Activated naive CD8-positive, alpha-beta T cell treated with anti-CD3 and anti-CD28 coated beads, Interleukin-2, amount 10 ng/mL, durations not matched to agents 7 days and 5 days (primary cell): ENCODE data around the gene MTHFD1L. TPM values are rescaled to one million over a fixed set of nuclear protein-coding genes. Genes with fewer than 3 reads are reported as not detected.

ENCODE experiments used
- ATAC-seq: fragments of 150-1000 bp; cut with Tn5 transposase; one replicate; pipeline ENCODE4 v1.10.0; 2021; ENCODE audit warnings: low read depth, moderate library complexity
- POLR2A ChIA-PET: fragments of 350-600 bp; sonication (Branson Sonifier 250); formaldehyde crosslinking; loops from one replicate; lab custom pipeline; 2021; ENCODE audit warnings: antibody characterized with exemption; lab: Charles Lee
- DNase-seq: peaks from one replicate; pipeline ENCODE4 v3.0.0; 2021
- H3K27ac Mint-ChIP-seq: one replicate; pipeline ENCODE4 v1.8.0; 2022; ENCODE audit warnings: mild to moderate bottlenecking, mixed read lengths
- H3K27me3 Mint-ChIP-seq: one replicate; pipeline ENCODE4 v1.8.0; 2022; ENCODE audit warnings: mild to moderate bottlenecking, moderate library complexity, mixed read lengths
- H3K36me3 Mint-ChIP-seq: one replicate; pipeline ENCODE4 v1.8.0; 2021; ENCODE audit warnings: mild to moderate bottlenecking, mixed read lengths
- H3K4me1 Mint-ChIP-seq: one replicate; pipeline ENCODE4 v1.8.0; 2021; ENCODE audit warnings: mixed read lengths
- H3K4me3 Mint-ChIP-seq: one replicate; pipeline ENCODE4 v1.8.0; 2022; ENCODE audit warnings: mild to moderate bottlenecking, moderate library complexity, mixed read lengths
- H3K9me3 Mint-ChIP-seq: one replicate; pipeline ENCODE4 v1.8.0; 2021; ENCODE audit warnings: mixed read lengths
- total RNA-seq, 2 experiments: library from RNA; stranded (reverse); gene quantifications; one replicate each; pipeline ENCODE4 v1.2.3, GENCODE V29; 2021

Gene MTHFD1L
- total RNA-seq, 2 experiments from 2014 or later, result 33.9 to 35.2 TPM

DNA sequence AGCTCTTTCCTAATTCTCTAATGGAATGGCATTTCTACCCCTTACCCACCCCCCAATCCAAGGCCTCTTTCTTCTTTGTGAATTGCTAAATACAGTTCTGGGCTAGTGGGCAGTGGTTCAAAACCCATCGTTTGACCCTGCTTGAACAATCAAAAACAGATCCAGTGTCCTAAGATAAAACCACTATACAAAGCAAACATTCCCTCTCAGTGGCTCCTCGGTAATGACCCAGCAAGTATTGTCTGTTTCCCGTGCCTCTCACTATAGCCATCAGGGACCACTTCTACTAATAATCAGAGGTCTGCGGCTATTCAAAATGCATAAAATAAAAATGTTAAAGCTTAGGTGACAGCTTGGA is 230.7 kb downstream of the MTHFD1L start:
- Mint-ChIP-seq H3K36me3 (peaks cover 51% of the 10 kb centered on the region), H3K9me3 (peaks cover 2% of the 10 kb centered on the region), H3K27ac (no peak overlapping the region), H3K4me1 (peaks cover 5% of the 10 kb centered on the region), H3K4me3 (no peak overlapping the region), H3K27me3 (no peaks in the 10 kb centered on the region)
- no peak for ATAC-seq
- POLR2A ChIA-PET, result no interaction called here
- no peak for DNase-seq

DNA sequence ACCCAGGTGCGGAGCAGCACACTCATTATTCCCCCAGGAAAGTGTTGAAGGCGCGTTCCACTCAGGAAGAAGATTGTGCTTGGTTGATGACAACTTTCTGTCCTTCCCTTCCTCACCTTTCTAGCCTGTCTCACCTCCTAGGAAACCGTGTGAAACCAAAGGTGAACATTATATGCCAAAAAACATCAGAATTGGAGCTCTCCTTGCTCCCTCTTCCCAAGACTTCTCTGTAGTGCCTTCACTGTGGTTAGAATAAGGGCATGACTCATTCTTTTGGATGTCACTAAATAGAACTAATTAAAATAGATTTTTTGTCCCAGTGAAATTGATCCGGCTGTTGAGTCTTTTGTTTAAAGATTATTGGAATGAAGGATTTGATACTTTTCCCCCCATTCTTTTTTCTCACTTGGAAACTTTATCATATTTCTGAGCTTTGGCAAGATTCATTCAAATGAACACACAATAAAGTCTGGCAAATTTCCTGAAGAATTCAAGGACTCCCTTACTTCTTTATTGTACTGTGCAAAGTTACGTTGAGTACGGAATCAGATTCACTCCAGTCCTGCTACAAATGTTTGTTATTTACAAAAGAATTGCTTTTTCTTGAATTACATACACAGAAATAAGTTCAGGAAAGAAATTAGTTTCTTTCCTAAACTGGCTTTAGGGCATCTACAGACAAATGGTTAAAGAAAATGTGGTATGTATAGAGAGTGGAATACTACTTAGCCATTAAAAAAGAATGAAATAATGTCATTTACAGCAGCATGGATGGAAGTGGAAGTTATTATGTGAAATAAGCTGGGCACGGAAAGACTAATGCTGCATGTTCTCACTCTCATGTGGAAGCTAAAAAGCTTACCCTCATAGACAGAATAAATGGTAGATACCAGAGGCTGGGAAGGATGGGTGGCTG is 231.4 kb downstream of the MTHFD1L start:
- Mint-ChIP-seq H3K4me1 (peaks cover 5% of the 10 kb centered on the region), H3K9me3 (peaks cover 2% of the 10 kb centered on the region), H3K27ac (no peak overlapping the region), H3K36me3 (peaks cover 51% of the 10 kb centered on the region), H3K27me3 (no peaks in the 10 kb centered on the region), H3K4me3 (no peak overlapping the region)
- POLR2A ChIA-PET, result no interaction called here
- ATAC-seq (no peak), DNase-seq (no peak)

DNA sequence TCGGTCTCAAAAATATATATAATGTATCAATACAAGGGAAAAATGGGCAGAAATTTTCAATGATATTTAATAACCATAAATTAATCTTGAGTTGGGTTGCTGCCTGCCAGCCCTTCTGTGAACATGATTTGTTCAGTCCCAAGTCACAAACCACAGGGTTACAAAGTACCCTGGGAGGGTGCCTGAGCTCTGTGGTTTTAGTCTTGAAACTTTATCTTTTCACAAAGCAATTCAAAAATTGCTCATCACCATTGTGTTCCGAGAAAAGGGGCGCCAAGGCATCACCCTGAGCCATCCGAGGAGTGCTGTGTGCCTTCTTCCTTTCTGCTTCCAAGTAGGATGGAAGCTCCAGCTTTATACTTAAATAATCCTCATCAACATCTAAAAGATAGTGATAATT is 232.7 kb downstream of the MTHFD1L start:
- Mint-ChIP-seq H3K27ac (no peak overlapping the region), H3K4me1 (peaks cover 5% of the 10 kb centered on the region), H3K9me3 (peaks cover 2% of the 10 kb centered on the region), H3K27me3 (no peaks in the 10 kb centered on the region), H3K36me3 (peaks cover 44% of the 10 kb centered on the region), H3K4me3 (no peak overlapping the region)
- POLR2A ChIA-PET, result no interaction called here
- ATAC-seq (no peak), DNase-seq (no peak)

DNA sequence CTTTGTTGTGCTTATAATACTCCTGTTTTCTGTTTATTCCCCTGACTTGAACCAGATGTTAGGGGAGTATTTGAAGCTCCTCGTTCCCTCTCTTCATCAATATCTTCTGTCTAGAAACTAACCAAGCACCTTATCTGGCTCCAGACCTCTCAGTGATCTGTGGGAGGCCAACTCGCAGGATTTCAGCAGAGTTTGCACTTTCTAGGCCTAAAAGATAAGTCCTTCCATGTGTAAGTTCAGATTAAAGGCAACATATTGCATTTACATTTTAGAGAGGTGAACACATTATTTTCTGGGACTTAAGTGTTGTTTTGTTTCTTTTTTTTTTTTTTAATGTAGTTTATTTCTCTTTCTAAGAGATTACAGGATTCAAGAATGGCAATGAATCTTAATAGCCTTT is 234.8 kb downstream of the MTHFD1L start:
- Mint-ChIP-seq H3K27me3 (no peaks in the 10 kb centered on the region), H3K4me1 (peaks cover 4% of the 10 kb centered on the region), H3K36me3 (peaks cover 30% of the 10 kb centered on the region), H3K9me3 (peaks cover 2% of the 10 kb centered on the region), H3K4me3 (no peak overlapping the region), H3K27ac (no peak overlapping the region)
- no peak for DNase-seq
- POLR2A ChIA-PET, result no interaction called here
- no peak for ATAC-seq

GRCh38 chr6:151101161-151101815 is 235.8 kb downstream of the MTHFD1L start:
- no peaks in the 10 kb centered on the region for H3K27me3 Mint-ChIP-seq
- DNase-seq (no peak), ATAC-seq (no peak)
- peaks cover 2% of the 10 kb centered on the region for H3K9me3 Mint-ChIP-seq
- H3K4me1 Mint-ChIP-seq, result peaks cover 4% of the 10 kb centered on the region
- H3K4me3 Mint-ChIP-seq, result no peak overlapping the region
- peaks cover 22% of the 10 kb centered on the region for H3K36me3 Mint-ChIP-seq
- H3K27ac Mint-ChIP-seq, result no peak overlapping the region
- POLR2A ChIA-PET, result no interaction called here

- peaks cover 16% of the 10 kb centered on the region for H3K36me3 Mint-ChIP-seq
- POLR2A ChIA-PET, result no interaction called here
Observed at GRCh38 chr6:151101816-151102694, 236.6 kb downstream of the MTHFD1L start.

DNA sequence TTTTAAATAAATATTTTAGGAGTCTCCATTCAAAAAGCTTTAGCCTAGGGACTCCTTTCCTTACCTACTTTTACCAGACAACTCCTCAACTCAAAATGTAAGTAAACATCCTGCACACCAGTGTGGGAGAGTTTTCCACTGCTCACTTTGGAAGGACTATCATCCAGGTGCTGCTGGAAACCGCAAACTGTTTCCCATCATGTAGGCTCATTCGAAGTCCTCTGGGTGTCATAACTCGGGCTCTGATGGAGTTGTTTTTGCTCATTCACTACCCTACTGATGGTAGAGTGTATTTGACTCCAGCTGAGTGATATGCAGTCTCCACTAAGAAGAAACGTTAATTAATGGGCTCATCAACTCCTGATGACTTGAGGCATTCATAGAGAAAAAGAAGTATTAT is 237.8 kb downstream of the MTHFD1L start:
- no peaks in the 10 kb centered on the region for H3K9me3 Mint-ChIP-seq
- H3K27me3 Mint-ChIP-seq, result no peaks in the 10 kb centered on the region
- ATAC-seq (no peak), DNase-seq (no peak)
- H3K27ac Mint-ChIP-seq, result no peak overlapping the region
- POLR2A ChIA-PET, result no interaction called here
- peaks cover 12% of the 10 kb centered on the region for H3K36me3 Mint-ChIP-seq
- no peak overlapping the region for H3K4me3 Mint-ChIP-seq
- H3K4me1 Mint-ChIP-seq, result no peaks in the 10 kb centered on the region

More at GRCh38 chr6:151101816-151102694, 236.6 kb downstream of the MTHFD1L start:
- no peak overlapping the region for H3K27ac Mint-ChIP-seq
- H3K4me1 Mint-ChIP-seq, result peaks cover 4% of the 10 kb centered on the region
- ATAC-seq, result no peak
- DNase-seq, result no peak
- peaks cover 2% of the 10 kb centered on the region for H3K9me3 Mint-ChIP-seq
- no peaks in the 10 kb centered on the region for H3K27me3 Mint-ChIP-seq
- no peak overlapping the region for H3K4me3 Mint-ChIP-seq

DNA sequence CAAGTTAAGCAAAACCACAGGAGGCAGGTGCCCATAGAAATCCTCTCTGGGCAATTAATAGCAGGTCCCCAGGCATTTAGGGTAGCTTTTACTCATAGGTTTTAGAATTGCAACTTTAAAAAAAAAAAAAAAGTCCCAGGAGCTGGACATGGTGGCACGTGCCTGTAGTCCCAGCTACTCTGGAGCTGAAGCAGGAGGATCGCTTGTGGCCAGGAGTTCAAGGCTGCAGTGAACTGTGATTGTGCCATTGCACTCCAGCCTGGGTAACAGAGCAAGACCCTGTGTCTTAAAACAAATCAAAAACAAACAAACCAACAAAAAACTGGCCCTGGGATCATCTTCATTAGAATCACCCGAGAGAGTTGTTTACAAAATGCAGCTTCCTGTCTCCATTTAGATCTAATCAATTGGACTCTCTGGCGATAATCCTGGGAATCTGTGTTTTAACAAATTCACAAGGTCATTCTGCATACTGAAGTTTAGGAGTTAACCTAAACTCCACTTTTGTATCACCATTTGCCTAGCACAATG is 242.5 kb downstream of the MTHFD1L start:
- ATAC-seq (no peak), DNase-seq (no peak)
- peaks cover 3% of the 10 kb centered on the region for H3K36me3 Mint-ChIP-seq
- H3K27ac Mint-ChIP-seq, result no peak overlapping the region
- no peaks in the 10 kb centered on the region for H3K4me1 Mint-ChIP-seq
- POLR2A ChIA-PET, result no interaction called here
- H3K9me3 Mint-ChIP-seq, result no peaks in the 10 kb centered on the region
- H3K4me3 Mint-ChIP-seq, result no peak overlapping the region
- H3K27me3 Mint-ChIP-seq, result peaks cover 3% of the 10 kb centered on the region

- ATAC-seq (no peak), DNase-seq (no peak)
- peaks cover 3% of the 10 kb centered on the region for H3K27me3 Mint-ChIP-seq
- no peaks in the 10 kb centered on the region for H3K4me1 Mint-ChIP-seq
- peaks cover 3% of the 10 kb centered on the region for H3K36me3 Mint-ChIP-seq
- POLR2A ChIA-PET, result no interaction called here
- no peaks in the 10 kb centered on the region for H3K9me3 Mint-ChIP-seq
- no peak overlapping the region for H3K4me3 Mint-ChIP-seq
- no peak overlapping the region for H3K27ac Mint-ChIP-seq
Observed at GRCh38 chr6:151108548-151108947, 243.0 kb downstream of the MTHFD1L start.

DNA sequence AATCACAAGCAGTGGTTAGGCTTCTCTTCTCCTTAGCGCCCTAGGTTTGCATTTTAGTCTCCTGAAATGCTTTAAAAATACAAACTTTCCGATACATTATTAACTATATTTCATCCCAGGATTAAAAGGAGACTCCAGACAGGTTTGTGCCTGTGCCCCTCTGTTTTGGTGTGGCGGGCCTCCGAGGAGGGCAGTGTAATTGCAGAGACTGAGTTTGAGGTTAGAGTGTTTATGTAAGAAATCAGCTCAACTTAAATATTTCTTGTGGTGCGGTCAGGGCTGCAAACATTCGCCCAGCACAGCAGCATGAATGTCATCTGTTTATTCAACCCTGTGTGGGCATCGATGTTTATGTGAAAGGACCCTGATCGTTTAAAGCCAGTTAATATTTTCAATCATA is 243.9 kb downstream of the MTHFD1L start:
- Mint-ChIP-seq H3K4me1 (no peaks in the 10 kb centered on the region), H3K27ac (no peak overlapping the region), H3K4me3 (no peak overlapping the region), H3K36me3 (peaks cover 2% of the 10 kb centered on the region), H3K9me3 (no peaks in the 10 kb centered on the region), H3K27me3 (peaks cover 3% of the 10 kb centered on the region)
- no peak for DNase-seq
- POLR2A ChIA-PET, result no interaction called here
- no peak for ATAC-seq

DNA sequence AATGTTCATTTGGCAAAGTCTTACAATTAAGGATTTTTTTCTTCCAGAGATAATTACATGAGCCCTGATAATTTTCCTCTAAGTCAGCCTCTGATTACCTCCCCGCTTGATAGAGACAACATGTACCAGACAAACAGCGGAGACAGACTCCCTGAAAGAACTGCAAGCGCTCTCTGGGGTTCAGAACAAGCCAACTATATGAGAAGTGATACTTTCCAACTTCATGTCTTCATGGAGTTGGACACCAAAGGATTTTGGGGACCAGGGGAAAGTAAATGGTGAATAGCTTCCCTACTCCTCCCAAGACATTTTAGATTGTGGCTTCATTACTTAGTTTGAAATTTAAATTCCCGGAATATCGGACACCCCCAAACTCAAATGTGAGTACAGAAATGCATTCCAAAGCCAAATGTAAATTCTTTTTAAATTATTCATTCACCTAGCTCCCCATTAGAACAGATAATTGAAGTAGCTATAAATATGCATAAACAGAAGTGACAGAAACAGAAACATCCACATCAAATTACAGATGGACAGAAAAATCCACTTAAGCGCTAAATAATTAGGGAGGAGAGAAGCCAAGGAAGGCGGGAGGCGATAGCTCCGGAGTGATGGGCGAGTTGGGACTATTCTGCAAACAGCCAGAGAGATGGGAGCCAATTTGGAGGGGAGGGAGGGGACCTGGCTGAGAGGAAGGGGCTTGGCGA is 244.5 kb downstream of the MTHFD1L start:
- H3K36me3 Mint-ChIP-seq, result no peaks in the 10 kb centered on the region
- no peaks in the 10 kb centered on the region for H3K4me1 Mint-ChIP-seq
- peaks cover 3% of the 10 kb centered on the region for H3K27me3 Mint-ChIP-seq
- no peaks in the 10 kb centered on the region for H3K9me3 Mint-ChIP-seq
- ATAC-seq, result no peak
- DNase-seq, result no peak
- POLR2A ChIA-PET, result no interaction called here
- H3K4me3 Mint-ChIP-seq, result no peak overlapping the region
- H3K27ac Mint-ChIP-seq, result no peak overlapping the region

GRCh38 chr6:151110576-151110905 is 245.0 kb downstream of the MTHFD1L start:
- DNase-seq (no peak), ATAC-seq (no peak)
- H3K4me3 Mint-ChIP-seq, result no peak overlapping the region
- no peaks in the 10 kb centered on the region for H3K36me3 Mint-ChIP-seq
- POLR2A ChIA-PET, result no interaction called here
- no peak overlapping the region for H3K27ac Mint-ChIP-seq
- peaks cover 3% of the 10 kb centered on the region for H3K27me3 Mint-ChIP-seq
- no peaks in the 10 kb centered on the region for H3K4me1 Mint-ChIP-seq
- no peaks in the 10 kb centered on the region for H3K9me3 Mint-ChIP-seq

- no peaks in the 10 kb centered on the region for H3K4me1 Mint-ChIP-seq
- POLR2A ChIA-PET, result no interaction called here
Observed at GRCh38 chr6:151111670-151112069, 246.2 kb downstream of the MTHFD1L start.

More at GRCh38 chr6:151111670-151112069, 246.2 kb downstream of the MTHFD1L start:
- peaks cover 3% of the 10 kb centered on the region for H3K27me3 Mint-ChIP-seq
- no peaks in the 10 kb centered on the region for H3K9me3 Mint-ChIP-seq
- DNase-seq (no peak), ATAC-seq (no peak)
- H3K27ac Mint-ChIP-seq, result no peak overlapping the region
- H3K4me3 Mint-ChIP-seq, result no peak overlapping the region
- no peaks in the 10 kb centered on the region for H3K36me3 Mint-ChIP-seq
